Measurements from ENCODE around the gene RPN1. TPM values are rescaled to one million over a fixed set of nuclear protein-coding genes. Genes with fewer than 3 reads are reported as not detected.

The RPN1 gene
- total and polyA plus RNA-seq, 4 donors, result 146 to 318 (median 223) TPM

DNA sequence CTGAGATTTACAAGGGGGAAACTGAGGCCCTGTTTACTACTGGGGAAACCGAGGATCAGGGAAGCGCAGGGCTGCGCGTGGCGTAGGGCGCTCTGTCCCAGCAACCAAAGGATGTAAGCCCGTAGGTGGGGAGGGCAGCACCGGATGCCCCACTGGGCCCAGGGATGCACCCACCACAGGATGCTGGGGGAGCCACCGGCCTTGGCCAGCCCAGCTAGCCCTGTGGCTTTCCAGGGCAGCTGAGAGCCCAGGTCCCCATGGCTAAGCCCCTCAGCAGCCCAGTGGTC is 33.4 kb downstream of the RPN1 start:
- no peak for DNase-seq
- Histone ChIP-seq H3K27me3 (ENCODE audit: control insufficient read depth in 3 of 3, insufficient read depth in 3 of 3, low read length in 2 of 3) (no peaks in the 10 kb centered on the region), H3K36me3 (ENCODE audit: control insufficient read depth in 4 of 4, insufficient read depth in 4 of 4, low read length in 4 of 4) (peaks cover 12 to 22% (median 21%) of the 10 kb centered on the region in 4 donors), H3K4me1 (ENCODE audit: control insufficient read depth in 5 of 5, insufficient read depth in 5 of 5, low read length in 5 of 5) (peaks cover 5 to 12% (median 6%) of the 10 kb centered on the region in 5 donors), H3K9me3 (ENCODE audit: control insufficient read depth in 4 of 4, insufficient read depth in 3 of 4, low read length in 3 of 4) (no peaks in the 10 kb centered on the region), H3K27ac (ENCODE audit: low read depth in 1 of 2, low read length in 1 of 2) (peak overlapping the region; percentile 49 to 82), H3K9ac (ENCODE audit: insufficient read depth in 1 of 2, low read length in 2 of 2) (peak overlapping the region; percentile 58 to 86), H3K4me3 (no peak overlapping the region)
- WGBS, 2 donors, result 29 to 47% methylated on average over 9 of the region's 9 CpGs
- TF ChIP-seq, protein P1, sequence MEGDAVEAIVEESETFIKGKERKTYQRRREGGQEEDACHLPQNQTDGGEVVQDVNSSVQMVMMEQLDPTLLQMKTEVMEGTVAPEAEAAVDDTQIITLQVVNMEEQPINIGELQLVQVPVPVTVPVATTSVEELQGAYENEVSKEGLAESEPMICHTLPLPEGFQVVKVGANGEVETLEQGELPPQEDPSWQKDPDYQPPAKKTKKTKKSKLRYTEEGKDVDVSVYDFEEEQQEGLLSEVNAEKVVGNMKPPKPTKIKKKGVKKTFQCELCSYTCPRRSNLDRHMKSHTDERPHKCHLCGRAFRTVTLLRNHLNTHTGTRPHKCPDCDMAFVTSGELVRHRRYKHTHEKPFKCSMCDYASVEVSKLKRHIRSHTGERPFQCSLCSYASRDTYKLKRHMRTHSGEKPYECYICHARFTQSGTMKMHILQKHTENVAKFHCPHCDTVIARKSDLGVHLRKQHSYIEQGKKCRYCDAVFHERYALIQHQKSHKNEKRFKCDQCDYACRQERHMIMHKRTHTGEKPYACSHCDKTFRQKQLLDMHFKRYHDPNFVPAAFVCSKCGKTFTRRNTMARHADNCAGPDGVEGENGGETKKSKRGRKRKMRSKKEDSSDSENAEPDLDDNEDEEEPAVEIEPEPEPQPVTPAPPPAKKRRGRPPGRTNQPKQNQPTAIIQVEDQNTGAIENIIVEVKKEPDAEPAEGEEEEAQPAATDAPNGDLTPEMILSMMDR (IDR thresholded peaks at IDR 0.05; ENCODE audit: control extremely low read depth, extremely low read depth), result no peak
- ATAC-seq (ENCODE audit: insufficient read depth, low FRiP score), result no peak

DNA sequence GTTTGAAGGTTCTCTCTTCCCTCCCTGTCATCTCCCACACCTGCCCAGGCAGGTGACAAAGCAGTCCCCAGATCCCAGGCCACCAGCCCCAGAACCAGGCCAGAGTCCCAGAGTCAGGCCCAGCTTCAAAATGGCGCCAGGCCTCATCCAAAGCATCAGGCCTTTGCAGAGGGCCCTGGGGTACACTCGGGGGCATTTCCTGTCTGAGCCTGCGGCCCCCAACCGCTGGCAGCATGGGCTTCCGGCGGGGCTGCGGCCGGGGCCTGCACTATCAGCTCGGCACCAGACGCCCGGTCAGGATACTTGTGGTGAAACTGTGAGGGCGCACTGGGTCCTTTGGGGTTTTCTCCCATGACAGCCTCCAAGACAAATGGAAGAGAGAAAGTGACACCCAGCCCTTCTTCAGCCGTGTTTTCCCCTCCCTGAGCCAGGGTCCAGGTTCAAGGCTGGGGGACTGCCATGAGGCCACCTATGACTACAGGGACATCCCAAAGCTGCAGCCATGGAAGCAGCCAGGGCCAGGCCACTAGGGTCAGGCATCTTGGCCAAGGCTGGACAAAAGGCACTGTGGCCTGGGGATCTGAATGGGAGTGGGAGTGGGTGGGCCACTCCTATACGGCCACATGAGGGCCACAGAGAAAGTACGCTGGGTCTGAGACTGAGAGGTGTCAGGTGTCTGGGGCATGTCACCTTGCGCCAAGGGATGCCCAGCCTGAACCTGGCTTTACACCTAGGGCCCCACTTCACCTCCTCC is 33.9 kb downstream of the RPN1 start:
- WGBS, 2 donors, result 52 to 79% methylated on average over 16 of the region's 16 CpGs
- Histone ChIP-seq H3K36me3 (ENCODE audit: control insufficient read depth in 4 of 4, insufficient read depth in 4 of 4, low read length in 4 of 4) (peaks cover 7 to 17% (median 16%) of the 10 kb centered on the region in 4 donors), H3K27ac (ENCODE audit: low read depth in 1 of 2, low read length in 1 of 2) (peak overlapping the region in 1 of 2 donors; percentile 82), H3K9ac (ENCODE audit: insufficient read depth in 1 of 2, low read length in 2 of 2) (peak overlapping the region; percentile 58 to 86), H3K9me3 (ENCODE audit: control insufficient read depth in 4 of 4, insufficient read depth in 3 of 4, low read length in 3 of 4) (no peaks in the 10 kb centered on the region), H3K27me3 (ENCODE audit: control insufficient read depth in 3 of 3, insufficient read depth in 3 of 3, low read length in 2 of 3) (no peaks in the 10 kb centered on the region), H3K4me1 (ENCODE audit: control insufficient read depth in 5 of 5, insufficient read depth in 5 of 5, low read length in 5 of 5) (peaks cover 5 to 10% (median 6%) of the 10 kb centered on the region in 5 donors), H3K4me3 (no peak overlapping the region)
- DNase-seq (no peak), ATAC-seq (ENCODE audit: insufficient read depth, low FRiP score) (no peak)
- TF ChIP-seq, protein P1 (IDR thresholded peaks at IDR 0.05; ENCODE audit: control extremely low read depth, extremely low read depth), result no peak

DNA sequence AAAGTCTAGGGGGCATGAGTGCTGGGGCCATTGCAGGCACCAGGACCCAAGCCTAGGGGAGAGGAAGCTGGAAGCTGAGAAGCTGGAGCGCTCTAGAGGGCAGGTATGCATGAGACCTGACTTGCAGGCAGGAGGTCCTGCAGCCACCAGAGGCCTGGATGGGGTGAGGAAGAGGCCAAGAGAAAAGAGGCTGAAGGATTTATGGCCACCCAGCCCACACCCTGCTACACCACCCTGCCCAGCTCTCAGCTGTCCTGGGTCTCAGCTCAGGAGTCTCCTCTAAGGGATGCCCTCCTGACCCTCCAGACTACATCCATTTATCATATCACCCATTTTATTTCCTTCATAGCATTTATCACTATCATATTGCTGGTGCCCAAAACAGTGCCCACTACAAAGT is 36.5 kb downstream of the RPN1 start:
- Histone ChIP-seq H3K27ac (ENCODE audit: low read depth in 1 of 2, low read length in 1 of 2) (no peak overlapping the region), H3K4me3 (no peak overlapping the region), H3K4me1 (ENCODE audit: control insufficient read depth in 5 of 5, insufficient read depth in 5 of 5, low read length in 5 of 5) (peaks cover 4 to 10% (median 6%) of the 10 kb centered on the region in 5 donors), H3K9me3 (ENCODE audit: control insufficient read depth in 4 of 4, insufficient read depth in 3 of 4, low read length in 3 of 4) (peaks cover 0 to 2% (median 0%) of the 10 kb centered on the region in 4 donors), H3K27me3 (ENCODE audit: control insufficient read depth in 3 of 3, insufficient read depth in 3 of 3, low read length in 2 of 3) (no peaks in the 10 kb centered on the region), H3K9ac (ENCODE audit: insufficient read depth in 1 of 2, low read length in 2 of 2) (no peak overlapping the region), H3K36me3 (ENCODE audit: control insufficient read depth in 4 of 4, insufficient read depth in 4 of 4, low read length in 4 of 4) (peaks cover 0 to 6% (median 1%) of the 10 kb centered on the region in 4 donors)
- no peak for ATAC-seq (ENCODE audit: insufficient read depth, low FRiP score)
- WGBS, 2 donors, result 90 to 91% methylated on average over 1 of the region's 1 CpG
- no peak for DNase-seq
- TF ChIP-seq, protein P1 (IDR thresholded peaks at IDR 0.05; ENCODE audit: control extremely low read depth, extremely low read depth), result no peak

Data from lung (tissue), 12 donors.